ENCODE data around the gene PRKAG3. TPM values are rescaled to one million over a fixed set of nuclear protein-coding genes. Genes with fewer than 3 reads are reported as not detected.

The PRKAG3 gene
- total and polyA plus RNA-seq, 2 donors (not counting 3 experiments of a cell fraction or from before 2014, with no cell fraction given), result not detected

- no peaks in the 10 kb centered on the region for H3K36me3 ChIP-seq (ENCODE audit: control insufficient read depth in 2 of 2, extremely low read depth in 1 of 2, insufficient read depth in 2 of 2, low read length in 2 of 2)
- FAIRE-seq (no peak), DNase-seq (ENCODE audit: low read depth, low spot score) (no peak)
- no peak overlapping the region for H3K4me3 ChIP-seq (replicated peaks in 1 of 3; ENCODE audit: insufficient read depth in 1 of 3, low read depth in 1 of 3, low read length in 3 of 3)
- no peak overlapping the region for H3K9ac ChIP-seq (replicated peaks; ENCODE audit: extremely low read depth, insufficient read depth, low read length)
- no peaks in the 10 kb centered on the region for H3K9me1 ChIP-seq (replicated peaks; ENCODE audit: control insufficient read depth, extremely low read depth, insufficient read depth, low read length)
- no peak overlapping the region for H3K4me2 ChIP-seq (ENCODE audit: insufficient read depth, low read length)
- no peak overlapping the region for H3K27ac ChIP-seq (ENCODE audit: insufficient read depth, low read depth, low read length)
- POLR2A ChIA-PET, result no interaction called here
- H3K4me1 ChIP-seq (ENCODE audit: control insufficient read depth, extremely low read depth, insufficient read depth, low read length), result no peaks in the 10 kb centered on the region
- no TSS peak for BruUV-seq (replicated peaks)
- no peak overlapping the region for H2AFZ ChIP-seq (ENCODE audit: low read depth, low read length)
- H4K20me1 ChIP-seq (replicated peaks; ENCODE audit: control insufficient read depth, extremely low read depth, insufficient read depth, low read length), result no peaks in the 10 kb centered on the region
- no peaks in the 10 kb centered on the region for H3K79me2 ChIP-seq (ENCODE audit: control insufficient read depth, insufficient read depth, low read length)
- no peaks in the 10 kb centered on the region for H3K9me3 ChIP-seq (replicated peaks; ENCODE audit: control insufficient read depth, insufficient read depth, low read length)
- TF ChIP-seq MYC (IDR thresholded peaks at IDR 0.05; ENCODE audit: low read depth, low read length) (no peak), GATA2 (IDR thresholded peaks at IDR 0.05; ENCODE audit: insufficient read depth, insufficient read length, low read depth, low read length) (no peak), JUN (IDR thresholded peaks at IDR 0.05; ENCODE audit: borderline replicate concordance, insufficient read depth, insufficient read length, low read depth) (no peak), EZH2 (IDR thresholded peaks at IDR 0.05; ENCODE audit: borderline replicate concordance, low read depth, low read length, severe bottlenecking) (peak; percentile 87), CTCF (IDR thresholded peaks at IDR 0.05; ENCODE audit: extremely low read depth in 1 of 2, insufficient read depth in 1 of 2, low read depth in 1 of 2, low read length in 2 of 2) (no peak), FOS (IDR thresholded peaks at IDR 0.05; ENCODE audit: borderline replicate concordance, insufficient read depth, low read length) (no peak)
- intact Hi-C loops (cut with micrococcal nuclease) (no loop called here), dilution Hi-C loops (cut with MboI; ENCODE audit: extremely low pct_ligation_motif_present, low sequenced_read_pairs) (no loop called here)
- peaks cover 78 to 80% of the 10 kb centered on the region in 2 experiments for H3K27me3 ChIP-seq (ENCODE audit: control insufficient read depth in 2 of 2, insufficient read depth in 2 of 2, low read length in 2 of 2)
- CTCF ChIA-PET, result interaction anchor here (1.2 to 10.5 kb wide), 2 partner anchors 14 to 34 kb away, joined by 4 to 362 read pairs; no protein-coding TSS in a partner anchor
Measured at GRCh38 chr2:218880859-218881594, 49.4 kb upstream of the PRKAG3 start.

All from endothelial cell of umbilical vein (primary cell).